HG03575 (cell line): Measurements from ENCODE around the gene PMPCA.

ENCODE experiments used
- ATAC-seq: cut with Tn5 transposase; IDR thresholded peaks from one replicate; pipeline ENCODE4 v1.9.1; 2021; ENCODE audit not compliant: unreplicated experiment, insufficient number of reproducible peaks, low FRiP score; ENCODE audit errors: extremely low read depth

PMPCA gene

DNA sequence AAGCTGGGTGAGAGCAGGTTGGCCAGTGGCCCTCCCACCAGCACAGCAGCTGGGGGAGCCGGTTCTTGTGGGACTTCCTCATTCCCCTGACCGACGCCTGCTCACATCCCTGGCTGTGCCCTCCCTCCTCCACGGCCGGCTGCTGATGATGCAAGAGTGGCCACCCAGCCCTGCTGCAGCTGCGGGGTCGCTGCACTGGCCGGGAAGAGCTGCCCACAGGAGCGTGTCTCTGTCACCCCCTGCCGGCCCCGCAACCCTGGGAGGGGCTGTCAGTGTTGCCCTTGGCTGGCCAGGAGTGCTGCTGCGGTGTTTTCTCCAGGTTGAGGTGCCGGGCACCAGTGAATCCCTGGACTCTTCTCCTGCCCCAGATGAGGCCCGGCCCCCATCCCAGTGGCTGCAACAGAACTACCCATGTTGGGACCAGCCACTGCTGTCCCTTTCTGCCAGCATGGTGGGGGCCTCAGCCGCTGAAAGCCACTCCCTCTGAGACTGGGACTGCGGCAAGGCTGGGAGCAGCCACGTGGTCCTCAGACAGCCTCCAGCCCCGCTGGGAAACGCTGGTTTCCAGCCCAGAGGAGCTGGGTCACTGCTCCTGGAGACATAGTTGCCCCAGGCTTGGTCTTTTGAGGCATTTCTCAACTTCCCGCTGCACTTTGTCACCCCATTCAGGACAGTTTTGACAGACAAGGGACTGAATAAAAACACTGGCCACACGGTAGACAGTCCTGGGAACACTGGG is 37.7 kb upstream of the PMPCA start:
- ATAC-seq = no peak

DNA sequence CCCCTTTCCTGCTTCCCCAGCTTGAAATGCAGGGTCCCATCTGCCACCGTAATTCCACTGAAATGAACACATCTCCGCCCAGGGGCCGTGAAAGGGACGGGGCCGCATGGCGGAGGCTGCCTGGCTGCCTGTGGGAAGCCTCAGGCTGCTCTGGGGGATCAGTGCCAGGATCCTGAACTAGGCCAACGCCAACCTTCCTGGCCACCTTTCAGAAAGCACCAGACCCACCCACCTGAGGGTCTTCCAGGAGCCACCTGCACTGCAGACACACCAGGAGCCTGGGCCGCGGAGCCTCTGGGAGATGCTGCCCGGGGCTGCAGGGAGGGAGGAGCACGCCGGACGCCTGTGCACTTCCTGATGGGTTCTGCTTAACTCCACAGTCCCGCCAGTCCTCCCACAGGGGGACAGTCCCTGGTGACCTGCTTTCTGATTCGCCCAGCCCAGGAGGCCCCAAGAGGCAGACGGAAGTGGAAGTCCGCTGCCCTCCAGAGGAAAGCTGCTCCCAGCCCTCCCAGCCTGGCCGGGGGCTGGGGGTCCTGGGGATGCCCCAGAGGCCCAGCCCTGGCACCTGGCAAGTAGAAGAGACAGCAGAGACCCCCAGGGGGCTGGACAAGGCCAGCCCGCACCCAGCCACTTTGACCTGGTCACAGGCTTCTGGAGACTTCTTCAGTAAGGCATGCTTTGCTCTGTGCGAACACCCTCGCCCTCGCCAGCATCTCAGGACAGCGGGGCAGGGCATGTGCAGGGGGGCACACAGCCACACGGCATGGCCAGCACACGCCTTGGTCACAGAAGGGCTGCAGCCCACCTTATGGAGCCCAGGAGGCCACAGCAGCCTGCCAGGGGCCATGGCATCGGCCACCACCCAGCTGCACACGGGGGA is 36.9 kb upstream of the PMPCA start, which contains the start of gene CARD9:
Gene CARD9 (minus strand): TSS at position 370 of the 883 bp plus-strand sequence. CDS start 1,591 bp downstream, outside the sequence.
- no peak for ATAC-seq

DNA sequence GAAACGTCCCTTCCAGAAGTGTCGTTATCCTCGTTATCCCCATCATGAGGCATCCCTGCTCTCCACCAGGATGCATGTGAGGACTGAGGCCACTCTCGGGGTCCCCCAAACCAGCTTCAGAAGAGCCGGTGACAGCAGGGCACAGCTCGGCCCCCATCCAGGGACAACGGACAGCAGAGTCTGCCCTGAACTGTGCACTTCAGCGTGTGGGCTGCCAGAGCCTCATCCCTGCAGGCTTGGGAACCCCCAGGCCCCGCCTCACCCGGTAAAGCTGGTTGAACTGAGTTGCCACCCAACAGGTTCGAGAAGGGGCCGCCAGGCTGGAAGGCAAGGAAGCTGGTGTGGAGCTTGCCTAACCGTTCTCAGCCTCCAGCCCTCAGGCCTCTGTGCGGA is 36.3 kb upstream of the PMPCA start:
- ATAC-seq = no peak

DNA sequence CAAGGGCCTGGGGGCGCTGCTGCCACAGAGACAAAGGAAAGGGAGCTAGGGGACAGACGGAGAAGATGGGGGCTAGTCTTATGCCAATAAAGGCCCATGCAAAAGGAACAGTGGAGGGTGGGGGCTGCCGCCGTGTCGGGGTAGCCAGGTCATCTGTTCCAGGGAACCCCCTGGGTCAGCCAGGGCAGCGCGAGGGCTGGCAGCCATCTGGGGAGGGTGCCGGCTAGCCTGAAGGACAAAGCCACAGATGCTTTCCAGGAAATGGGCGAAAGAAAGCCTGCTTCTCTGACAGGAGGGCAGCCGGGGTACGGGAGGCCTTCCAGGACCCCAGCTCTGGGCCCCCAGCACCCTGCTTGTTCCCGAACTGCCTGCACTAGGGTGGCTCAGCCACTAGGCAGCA is 35.4 kb upstream of the PMPCA start:
- no peak for ATAC-seq

DNA sequence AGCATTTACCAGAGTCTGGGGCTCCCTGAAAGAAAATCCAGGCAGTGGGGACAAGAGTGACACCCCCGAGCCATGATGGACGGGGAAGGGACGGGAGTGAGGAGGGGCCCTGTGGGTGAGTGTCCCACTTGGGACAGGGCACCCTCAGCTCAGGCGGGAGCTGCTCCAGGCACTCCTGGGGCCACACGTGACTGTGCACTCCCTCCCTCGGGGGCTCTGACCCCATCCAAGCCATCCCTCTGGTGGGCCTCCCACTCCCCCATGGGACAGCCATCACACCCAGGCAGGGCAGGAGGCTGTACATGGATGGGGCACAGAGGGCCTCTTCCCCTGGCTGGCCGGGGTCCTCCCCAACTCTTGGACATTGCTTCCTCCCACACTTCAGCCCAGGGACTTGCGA is 34.0 kb upstream of the PMPCA start:
- ATAC-seq = no peak

DNA sequence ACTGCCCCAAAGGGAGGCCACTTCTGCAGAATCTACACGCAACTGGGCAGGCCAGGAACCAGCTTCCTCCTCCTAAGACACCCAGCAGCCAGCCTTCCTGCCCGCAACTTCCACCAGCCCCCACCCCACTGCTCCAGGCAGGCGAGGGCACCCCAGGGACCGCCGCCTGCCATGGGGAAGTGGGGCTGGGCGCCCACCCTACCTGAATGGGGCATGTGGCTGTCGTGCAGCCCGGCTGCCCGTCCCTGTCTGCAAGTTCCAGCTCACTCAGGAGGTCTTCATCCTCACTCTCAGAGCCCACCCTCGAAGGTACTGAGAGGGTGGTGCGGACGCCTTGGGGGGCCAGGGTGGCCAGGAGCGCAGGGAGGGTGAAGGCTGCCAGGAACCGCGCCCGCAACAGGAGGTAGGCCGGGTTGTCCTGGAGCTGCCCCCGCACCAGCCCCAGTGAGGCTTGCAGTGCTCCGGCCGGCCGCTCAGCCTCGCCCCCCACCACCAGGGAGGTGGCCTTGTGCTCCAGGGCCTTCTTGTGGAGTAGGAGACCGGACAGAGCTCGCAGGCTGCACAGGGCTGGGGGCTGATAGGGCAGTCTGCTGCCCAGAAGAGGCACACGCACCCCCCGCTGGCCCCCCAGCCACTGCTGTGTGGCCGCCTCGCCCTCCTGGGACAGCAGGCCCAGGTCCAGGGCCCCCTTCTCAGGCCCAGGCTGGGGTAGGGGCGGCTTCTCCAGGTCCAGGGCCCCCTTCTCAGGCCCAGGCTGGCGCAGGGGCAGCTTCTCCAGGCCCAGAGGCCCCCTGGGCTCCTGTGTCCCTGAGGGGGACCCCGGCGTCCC is 32.9 kb upstream of the PMPCA start:
- no peak for ATAC-seq

DNA sequence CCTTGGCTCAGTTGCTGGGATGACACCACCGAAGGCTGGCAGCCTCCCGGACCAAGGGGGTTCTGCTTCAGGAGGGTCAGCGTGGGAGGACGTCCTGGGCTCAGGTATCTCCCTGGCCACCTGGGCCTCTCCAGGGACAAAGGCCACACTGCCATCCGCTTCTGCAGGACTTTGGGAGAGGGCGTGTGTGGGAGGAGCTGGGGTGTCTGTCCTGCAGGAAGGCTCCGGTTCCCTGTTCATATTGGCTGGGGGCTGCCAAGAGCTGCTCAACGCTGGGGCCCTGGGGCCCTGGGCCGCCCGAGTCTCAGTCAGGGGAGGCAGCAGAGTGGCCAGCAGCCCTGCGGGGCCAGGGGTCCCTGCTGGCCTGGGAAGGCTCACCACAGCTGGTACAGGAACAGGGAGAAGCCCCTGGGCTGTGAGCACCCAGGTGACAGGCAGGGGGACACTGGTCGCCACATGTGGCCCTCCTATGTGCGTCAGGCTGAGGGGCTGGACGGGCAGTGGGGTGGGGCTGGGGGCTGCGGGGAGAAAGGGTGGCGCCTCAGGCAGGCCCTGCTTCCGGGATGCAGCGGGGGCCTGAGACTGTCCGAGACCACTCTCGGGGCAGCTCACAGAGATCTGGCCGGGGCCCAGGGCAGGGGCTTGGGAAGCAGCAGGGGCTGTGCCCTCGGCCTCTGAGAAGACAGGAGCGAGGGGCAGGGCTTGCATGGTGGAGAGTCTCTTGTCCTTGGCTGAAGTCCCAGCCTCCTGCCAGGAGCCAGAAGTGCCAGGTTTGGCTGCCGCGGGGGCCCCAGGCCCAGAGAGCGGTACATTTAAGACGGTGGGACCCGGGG is 32.1 kb upstream of the PMPCA start:
- ATAC-seq = no peak

DNA sequence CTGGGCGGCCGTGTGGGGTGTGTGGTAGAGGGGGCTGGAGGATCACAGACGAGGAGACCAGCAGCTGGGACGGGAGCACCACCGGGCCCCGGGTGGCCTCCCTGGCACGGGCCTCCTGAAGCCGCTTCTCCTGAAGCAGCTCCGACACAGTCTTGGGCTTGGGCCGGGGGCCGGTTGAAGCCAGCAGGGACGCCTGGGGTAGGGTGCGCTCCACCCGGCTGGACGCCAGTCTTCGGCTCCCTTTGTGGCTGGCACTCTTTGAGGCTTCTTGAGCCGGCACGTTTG is 31.5 kb upstream of the PMPCA start:
- ATAC-seq = no peak

DNA sequence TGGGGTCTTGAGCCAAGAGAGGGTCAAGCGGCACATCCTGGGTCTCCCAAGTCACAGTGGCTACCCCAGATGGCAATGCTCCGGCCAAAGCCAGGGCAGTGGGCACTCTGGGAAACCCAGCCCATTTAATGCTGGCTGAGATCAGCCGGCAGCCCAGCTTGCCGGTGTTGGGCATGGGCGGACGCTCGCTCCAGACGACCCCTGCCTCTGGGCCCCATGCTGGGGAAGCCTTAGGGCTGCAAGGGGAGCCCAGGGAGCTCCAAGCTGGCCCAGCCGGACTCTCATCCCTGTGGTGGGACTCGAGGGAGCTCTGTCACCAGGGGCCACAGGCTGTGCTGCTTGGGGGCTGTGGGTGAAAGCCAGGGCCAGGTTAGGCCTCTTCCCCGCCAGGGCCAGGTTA is 31.1 kb upstream of the PMPCA start:
- ATAC-seq = no peak

DNA sequence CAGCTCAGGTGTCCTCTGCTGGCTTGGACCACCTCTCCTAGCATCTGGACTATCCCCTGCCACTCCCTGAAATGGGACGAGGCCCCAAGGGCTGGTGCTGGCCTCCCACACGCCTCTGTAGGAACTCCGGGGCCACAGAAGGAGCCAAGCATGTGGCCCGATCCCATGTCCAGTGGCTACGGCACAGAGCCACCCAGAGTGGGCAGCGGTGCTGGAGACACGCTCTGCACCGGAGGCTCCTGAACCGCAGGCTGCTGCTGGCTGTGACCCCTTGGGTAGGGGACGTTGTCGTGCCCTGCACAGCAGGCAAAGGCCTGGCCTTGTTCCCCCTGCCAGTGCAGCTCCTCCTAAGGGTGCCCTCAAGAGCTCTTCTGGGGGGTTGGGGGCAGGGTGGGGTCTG is 30.6 kb upstream of the PMPCA start:
- no peak for ATAC-seq

DNA sequence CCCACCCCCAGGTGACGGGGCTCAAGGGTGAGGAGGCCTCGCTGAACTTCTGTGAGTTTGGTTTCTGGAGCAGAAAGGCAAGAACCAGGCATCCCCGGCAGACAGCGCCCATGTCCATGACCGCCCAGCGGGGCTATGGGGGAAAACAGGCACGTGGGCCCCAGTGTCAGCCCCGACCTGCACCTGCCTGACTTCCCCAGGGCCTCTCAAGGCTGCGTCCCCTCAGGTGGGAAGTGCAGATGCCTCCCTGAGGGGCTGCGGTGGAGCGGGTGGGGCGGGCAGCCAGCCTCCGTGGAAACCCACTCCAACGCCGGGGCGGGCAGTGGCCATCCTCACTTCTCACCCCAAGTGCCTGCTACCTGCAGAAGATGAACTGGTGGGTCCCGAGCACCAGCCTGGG is 30.1 kb upstream of the PMPCA start:
- no peak for ATAC-seq

DNA sequence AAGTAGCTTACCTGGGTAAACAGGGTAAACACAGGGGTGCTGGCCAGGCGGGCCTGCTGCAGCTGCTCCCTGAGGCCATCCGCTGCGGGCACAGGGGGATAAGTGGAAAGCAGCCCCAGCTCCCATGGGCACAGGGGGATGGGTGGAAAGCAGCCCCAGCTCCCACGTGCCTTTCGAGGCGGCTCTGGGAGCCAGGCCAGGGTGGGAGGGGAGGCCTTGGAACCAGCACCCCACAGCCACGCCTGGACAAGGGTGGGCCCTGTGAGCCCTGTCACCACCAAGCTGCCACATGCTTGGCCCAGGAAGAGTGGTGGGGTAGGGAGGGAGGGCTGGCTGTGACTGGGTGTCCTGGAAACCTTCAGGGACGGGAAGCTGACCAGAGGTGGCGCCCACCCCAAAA is 29.1 kb upstream of the PMPCA start:
- no peak for ATAC-seq

DNA sequence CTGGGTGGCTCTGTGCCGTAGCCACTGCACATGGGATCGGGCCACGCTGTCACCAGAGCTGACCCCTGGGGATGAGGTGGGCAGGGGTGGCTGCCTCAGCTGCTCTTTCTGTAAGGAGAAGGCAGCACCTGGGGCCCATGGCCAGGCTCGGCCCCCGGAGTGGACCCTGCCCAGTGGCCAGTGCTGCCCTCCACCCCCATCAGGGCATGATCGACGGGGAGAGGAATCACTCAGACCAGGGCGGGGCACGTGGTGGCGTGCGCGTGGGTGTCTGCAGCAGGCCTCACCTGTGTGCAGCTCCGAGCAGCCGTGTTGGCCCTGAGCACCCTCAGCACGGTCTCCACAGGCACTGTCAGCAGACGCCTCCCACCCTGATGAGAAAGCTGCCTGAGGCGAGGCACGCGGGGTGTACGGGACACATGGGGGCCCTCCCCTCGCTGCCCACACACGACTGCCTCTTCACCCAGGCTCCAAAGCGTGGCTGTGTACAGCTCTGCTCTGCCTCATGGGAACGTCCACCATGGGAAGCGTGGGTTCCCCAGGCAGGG is 28.4 kb upstream of the PMPCA start:
- no peak for ATAC-seq

DNA sequence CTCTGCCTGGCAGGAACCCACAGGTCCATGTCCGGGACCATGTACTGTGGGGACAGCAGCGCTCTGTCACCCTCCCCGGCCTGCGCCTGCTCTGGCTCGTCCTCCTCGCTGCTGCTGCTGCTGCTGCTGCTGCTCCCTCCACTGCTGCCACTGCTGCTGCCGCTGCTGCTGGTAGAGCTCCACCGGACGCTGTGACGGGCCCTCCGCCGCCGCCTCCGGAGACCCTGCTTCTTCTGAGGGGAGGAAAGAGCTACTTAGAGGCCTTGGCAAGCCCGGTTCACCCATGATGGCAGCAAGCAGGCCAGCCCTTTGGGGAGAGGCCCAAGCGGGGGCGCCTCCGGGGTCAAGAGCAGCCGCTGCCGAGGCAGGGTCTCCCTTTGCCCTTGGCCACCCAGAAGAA is 27.0 kb upstream of the PMPCA start:
- no peak for ATAC-seq

DNA sequence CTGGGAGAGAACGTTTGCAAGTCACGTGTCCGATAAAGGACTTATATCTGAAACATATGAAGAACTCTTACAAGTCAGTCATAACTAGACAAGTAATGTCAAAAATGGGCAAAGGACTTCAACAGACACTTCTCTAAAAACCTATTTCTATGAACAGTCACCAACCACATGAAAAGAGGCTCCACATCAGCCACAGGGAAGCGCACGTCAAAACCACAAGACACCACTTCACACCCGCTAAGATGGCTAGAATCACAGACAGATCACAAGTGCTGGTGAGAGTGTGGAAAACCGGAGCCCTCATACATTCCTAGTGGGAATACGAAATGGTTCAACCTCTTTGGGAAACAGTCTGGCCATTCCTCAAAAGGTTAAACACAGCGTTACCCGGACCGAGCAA is 25.4 kb upstream of the PMPCA start:
- ATAC-seq = no peak

DNA sequence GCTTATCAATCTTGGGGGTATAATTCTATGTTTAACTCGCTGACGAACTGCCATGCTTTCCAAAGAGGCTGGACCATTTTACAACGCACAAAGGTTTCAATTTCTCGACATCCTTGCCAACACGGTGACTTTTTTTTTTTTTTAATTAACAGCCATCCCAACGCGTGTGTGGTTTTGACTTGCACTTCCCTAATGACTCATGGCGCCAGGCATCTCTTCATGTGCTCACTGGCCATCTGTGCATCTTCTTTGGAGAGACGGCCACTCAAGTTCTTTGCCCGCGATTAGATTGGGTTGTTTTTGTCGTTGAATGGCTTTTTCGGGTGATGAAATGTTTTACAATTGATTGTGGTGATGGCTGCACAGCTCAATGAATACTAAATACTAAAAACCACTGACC is 24.4 kb upstream of the PMPCA start:
- ATAC-seq = no peak

DNA sequence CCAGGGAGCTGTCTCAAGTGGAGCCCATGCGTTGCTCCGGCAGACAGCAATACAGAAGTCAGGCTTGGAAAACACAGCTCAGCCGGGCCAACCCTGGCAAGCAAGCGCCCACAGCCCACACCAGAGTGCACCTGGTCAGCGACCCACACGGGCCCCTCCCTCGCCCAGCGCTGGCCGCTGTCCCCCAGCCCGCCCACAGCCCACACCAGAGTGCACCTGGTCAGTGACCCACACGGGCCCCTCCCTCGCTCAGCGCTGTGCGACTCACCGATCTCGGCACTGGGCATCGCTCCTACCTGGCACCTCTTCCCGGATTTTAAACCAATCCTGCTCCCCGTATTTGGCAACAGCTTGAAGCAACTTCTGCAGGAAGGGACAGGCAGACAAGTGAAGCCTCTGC is 23.2 kb upstream of the PMPCA start:
- ATAC-seq = no peak

DNA sequence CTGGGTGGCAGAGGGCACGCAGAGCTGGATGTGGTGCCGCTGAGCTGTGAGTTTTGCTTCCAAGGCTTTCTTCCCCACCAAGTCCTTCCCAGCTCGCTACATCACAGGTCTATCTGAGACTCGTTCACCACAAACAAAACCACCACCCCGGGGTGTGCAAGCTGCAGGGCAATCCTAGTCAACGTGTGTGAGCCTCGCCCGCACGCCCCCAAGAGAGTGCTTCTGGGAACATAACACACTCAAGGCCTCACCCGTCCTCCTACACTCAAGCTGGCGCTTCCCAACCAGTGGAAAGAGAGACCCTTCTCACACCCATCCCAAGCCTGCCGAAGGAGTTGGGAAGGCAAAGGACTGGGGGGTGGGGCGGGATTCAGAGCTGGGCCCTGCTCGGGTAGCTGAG is 21.1 kb upstream of the PMPCA start:
- no peak for ATAC-seq
